ENCODE data around the gene OS9.

OS9 gene

DNA sequence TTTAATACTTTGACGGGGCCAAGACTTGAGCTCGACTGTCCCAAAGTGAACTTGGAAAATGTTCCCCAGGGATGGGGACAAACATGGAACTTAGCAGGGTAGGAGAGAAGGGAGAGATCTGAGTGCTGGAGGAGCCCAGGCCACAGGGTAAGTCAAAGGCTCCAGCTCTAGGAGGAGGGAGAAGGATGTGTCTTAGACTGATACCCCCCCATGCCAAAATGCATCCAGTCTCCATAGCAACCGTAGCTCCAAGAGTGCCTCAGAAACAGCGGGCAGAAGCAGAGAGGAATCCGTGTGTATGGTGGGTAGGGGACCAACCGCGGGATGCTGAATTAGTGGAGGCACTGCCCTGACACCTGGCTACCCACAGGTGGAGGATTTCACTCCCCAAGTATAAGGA is 45.5 kb downstream of the OS9 start:
- Histone ChIP-seq H3K4me3 (ENCODE audit: low read depth, low read length) (peak overlapping the region; percentile 52), H3K27me3 (ENCODE audit: control insufficient read depth, insufficient read depth, low read length) (peaks cover 95% of the 10 kb centered on the region), H3K36me3 (ENCODE audit: control insufficient read depth, insufficient read depth, low read length) (no peaks in the 10 kb centered on the region), H3K4me1 (ENCODE audit: control insufficient read depth, insufficient read depth, low read length) (peaks cover 16% of the 10 kb centered on the region), H3K9me3 (ENCODE audit: control insufficient read depth, insufficient read depth, low read depth, low read length) (no peaks in the 10 kb centered on the region), H3K27ac (ENCODE audit: low read depth, low read length) (no peak overlapping the region), H3K9ac (ENCODE audit: low read length) (no peak overlapping the region)

DNA sequence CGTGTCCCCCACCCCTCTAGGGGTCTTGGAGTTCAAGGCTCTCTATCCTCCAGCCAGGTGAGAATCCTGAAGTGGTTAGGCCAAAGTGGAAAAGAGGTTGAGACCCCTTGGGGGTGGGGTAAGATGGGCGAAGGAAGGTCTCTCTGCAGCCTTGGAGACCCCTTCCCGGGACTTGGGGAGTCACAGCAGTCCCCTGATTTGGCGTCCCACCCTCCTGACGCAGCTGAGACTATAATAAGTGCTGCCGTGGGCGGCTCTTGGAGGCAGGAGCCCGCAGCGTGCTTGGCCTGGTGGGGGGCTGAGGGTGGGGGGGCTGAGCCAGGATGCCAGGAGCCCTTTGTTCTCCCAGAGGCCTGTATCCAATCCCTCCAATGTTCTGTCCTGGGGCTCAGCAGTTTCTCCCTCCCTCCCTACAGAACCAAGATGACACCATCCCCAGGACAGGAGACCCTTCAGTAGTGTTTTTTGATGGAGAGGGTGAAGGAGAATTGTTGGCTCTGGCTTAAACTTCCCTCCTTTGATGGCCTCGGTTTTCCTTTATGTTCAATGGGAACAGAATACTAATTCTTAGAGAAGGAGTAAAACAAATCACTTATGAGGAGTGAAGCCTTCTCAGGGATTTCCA is 46.1 kb downstream of the OS9 start:
- no peak overlapping the region for H3K27ac ChIP-seq (ENCODE audit: low read depth, low read length)
- H3K27me3 ChIP-seq (ENCODE audit: control insufficient read depth, insufficient read depth, low read length), result peaks cover 88% of the 10 kb centered on the region
- no peaks in the 10 kb centered on the region for H3K9me3 ChIP-seq (ENCODE audit: control insufficient read depth, insufficient read depth, low read depth, low read length)
- H3K4me3 ChIP-seq (ENCODE audit: low read depth, low read length), result no peak overlapping the region
- no peaks in the 10 kb centered on the region for H3K36me3 ChIP-seq (ENCODE audit: control insufficient read depth, insufficient read depth, low read length)
- H3K4me1 ChIP-seq (ENCODE audit: control insufficient read depth, insufficient read depth, low read length), result peaks cover 16% of the 10 kb centered on the region
- no peak overlapping the region for H3K9ac ChIP-seq (ENCODE audit: low read length)

DNA sequence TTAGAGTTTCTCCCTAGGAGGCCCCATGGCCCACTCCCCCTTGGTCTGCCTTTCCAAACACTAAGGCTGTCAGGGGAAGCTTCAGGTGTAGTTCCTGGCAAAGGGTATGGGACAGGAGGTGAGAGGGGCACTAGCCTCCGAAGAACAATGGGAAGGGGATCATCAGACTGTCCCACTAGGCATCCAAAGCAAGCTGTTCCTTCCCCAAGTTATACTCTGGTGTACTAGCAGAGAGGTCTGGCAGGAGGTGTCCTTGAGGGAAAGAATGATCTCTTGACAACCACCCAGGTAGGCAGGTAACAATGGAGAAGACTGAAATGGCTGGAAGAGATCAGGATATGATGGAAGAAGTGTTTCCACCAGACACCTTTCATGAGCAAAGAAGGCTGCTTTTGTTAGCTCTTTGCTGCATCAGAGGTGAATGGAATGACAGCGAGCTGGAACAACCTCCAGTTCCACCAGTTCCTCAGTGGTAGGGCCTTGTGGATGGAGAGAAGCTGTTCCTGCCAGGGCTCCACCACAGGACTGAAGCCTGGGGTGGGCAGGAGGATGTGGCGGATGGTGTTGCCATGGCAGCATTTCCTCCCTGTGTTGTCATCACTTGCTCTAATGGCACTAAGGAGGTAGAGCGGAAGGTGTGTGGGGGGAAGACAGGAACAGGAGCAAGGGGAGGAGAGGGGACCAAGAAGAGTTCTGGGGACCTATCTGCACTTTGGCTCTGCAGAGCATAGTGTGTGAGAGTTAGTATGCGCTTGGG is 46.9 kb downstream of the OS9 start:
- H3K27me3 ChIP-seq (ENCODE audit: control insufficient read depth, insufficient read depth, low read length), result peaks cover 80% of the 10 kb centered on the region
- no peaks in the 10 kb centered on the region for H3K9me3 ChIP-seq (ENCODE audit: control insufficient read depth, insufficient read depth, low read depth, low read length)
- H3K27ac ChIP-seq (ENCODE audit: low read depth, low read length), result no peak overlapping the region
- no peak overlapping the region for H3K4me3 ChIP-seq (ENCODE audit: low read depth, low read length)
- peaks cover 2% of the 10 kb centered on the region; the same call in 1 of the 2 replicates for H3K36me3 ChIP-seq (ENCODE audit: control insufficient read depth, insufficient read depth, low read length)
- H3K4me1 ChIP-seq (ENCODE audit: control insufficient read depth, insufficient read depth, low read length), result peaks cover 15% of the 10 kb centered on the region
- no peak overlapping the region for H3K9ac ChIP-seq (ENCODE audit: low read length)

DNA sequence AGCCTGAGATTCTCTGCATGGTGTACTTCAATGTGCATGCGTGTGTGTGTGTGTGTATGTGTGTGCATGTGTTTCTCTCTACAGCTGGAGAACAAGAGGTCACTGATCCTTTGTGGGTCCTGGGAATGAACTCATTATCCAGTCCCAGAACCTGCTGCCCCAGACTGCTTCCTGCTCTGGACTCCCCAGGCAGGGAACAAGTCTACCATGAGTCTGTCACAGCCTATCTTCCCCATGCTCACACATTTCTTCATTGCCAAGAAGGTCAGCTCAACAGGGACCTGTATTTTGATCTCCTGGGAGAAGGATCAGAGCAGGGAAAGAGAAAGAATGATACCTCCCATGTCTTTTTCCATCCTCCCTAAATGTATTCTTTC is 47.5 kb downstream of the OS9 start:
- peaks cover 8% of the 10 kb centered on the region for H3K36me3 ChIP-seq (ENCODE audit: control insufficient read depth, insufficient read depth, low read length)
- H3K4me1 ChIP-seq (ENCODE audit: control insufficient read depth, insufficient read depth, low read length), result peaks cover 15% of the 10 kb centered on the region
- no peak overlapping the region for H3K27ac ChIP-seq (ENCODE audit: low read depth, low read length)
- no peak overlapping the region for H3K9ac ChIP-seq (ENCODE audit: low read length)
- no peaks in the 10 kb centered on the region for H3K9me3 ChIP-seq (ENCODE audit: control insufficient read depth, insufficient read depth, low read depth, low read length)
- peaks cover 75% of the 10 kb centered on the region for H3K27me3 ChIP-seq (ENCODE audit: control insufficient read depth, insufficient read depth, low read length)
- no peak overlapping the region for H3K4me3 ChIP-seq (ENCODE audit: low read depth, low read length)

DNA sequence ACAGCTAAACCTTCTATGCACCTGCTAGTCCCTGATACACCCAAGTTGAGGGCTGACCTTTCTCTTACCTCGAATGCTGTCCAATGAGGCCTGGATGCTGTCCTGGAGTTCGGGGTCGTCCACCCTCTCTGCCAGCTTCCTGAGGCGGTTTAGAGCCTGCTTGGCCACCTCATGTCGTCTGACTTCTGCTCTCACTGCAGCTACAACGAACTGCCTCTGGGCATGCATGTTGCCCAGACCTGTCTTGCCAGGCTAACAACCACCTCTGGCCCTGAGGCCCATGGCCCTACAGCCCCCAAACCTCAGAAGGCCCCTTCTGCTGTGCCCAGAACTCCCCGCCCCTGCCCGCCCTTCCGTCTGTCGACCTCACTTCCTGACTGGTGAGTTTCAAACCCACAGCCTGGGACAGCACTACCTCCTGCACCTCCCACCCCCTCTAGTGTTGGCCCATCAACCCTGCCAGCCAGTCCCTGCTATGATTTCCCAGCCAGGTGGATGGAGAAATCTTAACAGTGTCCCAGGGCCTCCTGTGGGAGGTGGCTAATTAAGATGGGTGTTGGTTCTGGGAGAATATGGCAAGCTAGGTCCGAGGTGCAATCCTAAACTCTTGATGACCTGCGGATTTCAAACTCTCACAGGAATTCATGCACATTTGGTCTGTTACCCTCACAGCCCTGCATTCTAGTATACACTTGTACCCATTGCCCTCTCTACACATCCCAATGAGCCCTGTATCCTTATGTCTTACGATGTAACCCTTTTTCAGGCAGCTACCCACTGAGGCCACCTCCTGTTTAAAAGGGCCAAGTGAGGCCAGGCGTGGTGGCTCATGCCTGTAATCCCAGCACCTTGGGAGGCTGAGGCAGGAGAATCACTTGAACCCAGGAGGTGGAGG is 48.2 kb downstream of the OS9 start:
- H3K4me1 ChIP-seq (ENCODE audit: control insufficient read depth, insufficient read depth, low read length), result peaks cover 10% of the 10 kb centered on the region; the same call in 1 of the 2 replicates
- H3K27me3 ChIP-seq (ENCODE audit: control insufficient read depth, insufficient read depth, low read length), result peaks cover 68% of the 10 kb centered on the region
- peaks cover 15% of the 10 kb centered on the region for H3K36me3 ChIP-seq (ENCODE audit: control insufficient read depth, insufficient read depth, low read length)
- H3K9me3 ChIP-seq (ENCODE audit: control insufficient read depth, insufficient read depth, low read depth, low read length), result no peaks in the 10 kb centered on the region
- H3K9ac ChIP-seq (ENCODE audit: low read length), result no peak overlapping the region
- H3K27ac ChIP-seq (ENCODE audit: low read depth, low read length), result no peak overlapping the region
- peak overlapping the region; percentile 25; the same call in 1 of the 2 replicates for H3K4me3 ChIP-seq (ENCODE audit: low read depth, low read length)

GRCh38 chr12:57743769-57744168 is 49.8 kb downstream of the OS9 start:
- peaks cover 10% of the 10 kb centered on the region; the same call in 1 of the 2 replicates for H3K4me1 ChIP-seq (ENCODE audit: control insufficient read depth, insufficient read depth, low read length)
- H3K9ac ChIP-seq (ENCODE audit: low read length), result no peak overlapping the region
- H3K27ac ChIP-seq (ENCODE audit: low read depth, low read length), result no peak overlapping the region
- peaks cover 52% of the 10 kb centered on the region for H3K27me3 ChIP-seq (ENCODE audit: control insufficient read depth, insufficient read depth, low read length)
- peaks cover 30% of the 10 kb centered on the region for H3K36me3 ChIP-seq (ENCODE audit: control insufficient read depth, insufficient read depth, low read length)
- H3K9me3 ChIP-seq (ENCODE audit: control insufficient read depth, insufficient read depth, low read depth, low read length), result no peaks in the 10 kb centered on the region
- peak overlapping the region; percentile 91; the same call in 1 of the 2 replicates for H3K4me3 ChIP-seq (ENCODE audit: low read depth, low read length)

DNA sequence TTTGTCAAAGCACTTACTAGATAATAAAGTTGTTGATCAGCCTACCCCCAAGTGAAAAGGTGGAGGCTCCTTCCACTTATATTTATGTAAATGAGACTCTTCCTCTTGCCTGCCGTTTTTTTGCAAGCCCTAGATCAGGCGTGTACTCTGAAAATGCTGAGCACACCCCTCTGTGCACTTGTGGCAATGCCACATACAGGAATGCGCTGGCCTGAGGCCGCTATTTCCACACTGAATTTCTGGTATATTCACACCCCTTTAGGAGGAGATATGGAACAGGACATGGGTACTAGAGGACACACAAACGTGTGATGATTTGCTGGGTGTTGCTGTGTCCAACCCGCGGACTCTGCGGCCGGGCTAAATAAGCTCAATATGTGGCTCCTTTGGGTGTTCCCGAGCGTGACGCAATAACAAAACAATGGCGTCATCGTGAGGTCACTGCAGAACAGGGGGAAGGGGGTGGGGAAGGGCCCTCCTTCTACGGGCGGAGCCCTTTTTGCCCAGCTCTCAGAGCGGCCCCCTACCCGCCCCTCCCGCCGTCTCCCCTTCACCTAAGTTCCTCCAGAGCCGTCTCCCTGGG is 50.4 kb downstream of the OS9 start:
- Histone ChIP-seq H3K27me3 (ENCODE audit: control insufficient read depth, insufficient read depth, low read length) (peaks cover 47% of the 10 kb centered on the region), H3K27ac (ENCODE audit: low read depth, low read length) (peak overlapping the region; percentile 97), H3K36me3 (ENCODE audit: control insufficient read depth, insufficient read depth, low read length) (peaks cover 35% of the 10 kb centered on the region), H3K9me3 (ENCODE audit: control insufficient read depth, insufficient read depth, low read depth, low read length) (no peaks in the 10 kb centered on the region), H3K4me1 (ENCODE audit: control insufficient read depth, insufficient read depth, low read length) (peaks cover 7% of the 10 kb centered on the region; the same call in 1 of the 2 replicates), H3K4me3 (ENCODE audit: low read depth, low read length) (peak overlapping the region; percentile 91), H3K9ac (ENCODE audit: low read length) (peak overlapping the region; percentile 97)

- Histone ChIP-seq H3K9ac (ENCODE audit: low read length) (peak within 1 kb of the TSS; percentile 97), H3K4me3 (ENCODE audit: low read depth, low read length) (peak within 1 kb of the TSS; percentile 91), H3K36me3 (ENCODE audit: control insufficient read depth, insufficient read depth, low read length) (peaks cover 41% of the 10 kb centered on the region), H3K27ac (ENCODE audit: low read depth, low read length) (peak within 1 kb of the TSS; percentile 97), H3K27me3 (ENCODE audit: control insufficient read depth, insufficient read depth, low read length) (peaks cover 40% of the 10 kb centered on the region), H3K4me1 (ENCODE audit: control insufficient read depth, insufficient read depth, low read length) (0 out of 2 replicates have a peak, but pooled peaks cover 5% of the 10 kb centered on the region), H3K9me3 (ENCODE audit: control insufficient read depth, insufficient read depth, low read depth, low read length) (no peaks in the 10 kb centered on the region)
These were observed 51.0 kb downstream of the OS9 start, which contains the start of gene TSPAN31 for GRCh38 chr12:57744777-57745484. Gene TSPAN31, plus strand, starts transcription at chr12:57745039. Its CDS starts 116 bp downstream, at chr12:57745155.

- peak overlapping the region; percentile 97 for H3K9ac ChIP-seq (ENCODE audit: low read length)
- H3K4me3 ChIP-seq (ENCODE audit: low read depth, low read length), result peak overlapping the region; percentile 91
- peaks cover 35% of the 10 kb centered on the region for H3K27me3 ChIP-seq (ENCODE audit: control insufficient read depth, insufficient read depth, low read length)
- H3K36me3 ChIP-seq (ENCODE audit: control insufficient read depth, insufficient read depth, low read length), result peaks cover 45% of the 10 kb centered on the region
- H3K4me1 ChIP-seq (ENCODE audit: control insufficient read depth, insufficient read depth, low read length), result 0 out of 2 replicates have a peak, but pooled peaks cover 5% of the 10 kb centered on the region
- H3K27ac ChIP-seq (ENCODE audit: low read depth, low read length), result peak overlapping the region; percentile 97; the same call in 1 of the 2 replicates
- H3K9me3 ChIP-seq (ENCODE audit: control insufficient read depth, insufficient read depth, low read depth, low read length), result no peaks in the 10 kb centered on the region
These were observed 51.6 kb downstream of the OS9 start for GRCh38 chr12:57745485-57745881.

GRCh38 chr12:57746025-57746424 is 52.1 kb downstream of the OS9 start:
- no peak overlapping the region for H3K27ac ChIP-seq (ENCODE audit: low read depth, low read length)
- H3K27me3 ChIP-seq (ENCODE audit: control insufficient read depth, insufficient read depth, low read length), result peaks cover 29% of the 10 kb centered on the region
- H3K9ac ChIP-seq (ENCODE audit: low read length), result no peak overlapping the region
- H3K9me3 ChIP-seq (ENCODE audit: control insufficient read depth, insufficient read depth, low read depth, low read length), result no peaks in the 10 kb centered on the region
- peaks cover 50% of the 10 kb centered on the region for H3K36me3 ChIP-seq (ENCODE audit: control insufficient read depth, insufficient read depth, low read length)
- H3K4me1 ChIP-seq (ENCODE audit: control insufficient read depth, insufficient read depth, low read length), result peaks cover 8% of the 10 kb centered on the region
- peak overlapping the region; percentile 91 for H3K4me3 ChIP-seq (ENCODE audit: low read depth, low read length)
